ENCODE data around the gene C1QA. TPM values are rescaled to one million over a fixed set of nuclear protein-coding genes. Genes with fewer than 3 reads are reported as not detected.
"Not testable (repeated sequence)": the region's sequence is repeated elsewhere in the genome, so short reads cannot be mapped to it uniquely, and the experiment has no call there.

The C1QA gene
- total and polyA plus RNA-seq, 12 donors = 16.4 to 386 (median 34.6) TPM

DNA sequence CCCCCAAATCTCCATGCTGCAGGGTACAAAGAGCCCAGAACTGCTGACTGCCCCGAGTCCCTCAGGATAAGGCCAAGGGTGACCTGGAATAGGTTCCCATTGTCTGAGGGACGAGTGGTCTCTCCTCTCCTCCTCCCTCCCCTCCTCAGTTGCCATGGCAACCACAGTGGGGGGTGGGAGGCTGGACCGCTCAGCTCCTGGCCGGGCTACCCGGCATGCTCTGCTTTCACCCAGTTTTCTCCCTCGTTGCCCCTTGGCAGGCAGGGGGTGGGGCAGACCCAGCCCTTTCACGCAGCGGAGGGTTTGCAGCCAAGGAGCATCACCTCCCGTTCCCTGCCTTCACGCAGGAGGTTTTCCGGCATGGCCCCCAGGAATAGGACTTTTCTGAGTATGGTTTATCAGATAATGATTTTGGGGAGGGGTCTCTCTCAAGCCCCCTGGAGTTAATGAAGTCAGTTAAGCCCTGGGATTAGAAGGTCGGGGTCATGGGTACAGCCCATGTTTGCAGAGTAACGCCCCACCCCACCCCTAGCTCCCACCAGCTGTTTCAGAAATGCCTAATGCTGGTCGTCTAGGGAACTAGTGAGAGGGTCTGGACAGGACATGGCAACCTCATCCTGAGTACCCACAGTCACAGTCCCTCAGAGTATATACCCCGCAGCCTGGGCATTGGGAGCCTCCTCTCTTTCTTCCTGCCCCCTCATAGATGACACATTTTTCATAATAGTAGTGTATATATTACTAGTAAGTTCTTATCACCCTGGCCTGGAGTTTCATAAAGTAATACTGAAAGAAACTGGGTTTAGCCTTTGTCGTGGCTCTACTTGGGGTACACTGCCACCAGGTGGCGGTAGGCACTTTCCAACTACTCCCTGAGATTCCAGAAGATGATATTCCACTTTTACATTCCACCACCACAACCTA lies 37.3 kb downstream of the C1QA start:
- WGBS, 2 donors = 8 to 13% methylated on average over 17 of the region's 17 CpGs
- intact Hi-C loops (cut with DNase I) = loop anchor here in 6 of 10 donors (1.0 to 10.0 kb wide), 4 partner anchors 251 to 261 kb away; no protein-coding TSS in a partner anchor
- Histone ChIP-seq H3K36me3 (no peaks in the 10 kb centered on the region), H3K4me3 (no peak overlapping the region), H3K27me3 (peaks cover 0 to 82% (median 59%) of the 10 kb centered on the region in 7 donors), H3K27ac (no peak overlapping the region), H3K9me3 (no peaks in the 10 kb centered on the region), H3K4me1 (no peaks in the 10 kb centered on the region)
- DNase-seq = peak; percentile 16 to 45
- ATAC-seq = peak in 2 of 8 donors; percentile 7 to 36
- TF ChIP-seq, protein P1, sequence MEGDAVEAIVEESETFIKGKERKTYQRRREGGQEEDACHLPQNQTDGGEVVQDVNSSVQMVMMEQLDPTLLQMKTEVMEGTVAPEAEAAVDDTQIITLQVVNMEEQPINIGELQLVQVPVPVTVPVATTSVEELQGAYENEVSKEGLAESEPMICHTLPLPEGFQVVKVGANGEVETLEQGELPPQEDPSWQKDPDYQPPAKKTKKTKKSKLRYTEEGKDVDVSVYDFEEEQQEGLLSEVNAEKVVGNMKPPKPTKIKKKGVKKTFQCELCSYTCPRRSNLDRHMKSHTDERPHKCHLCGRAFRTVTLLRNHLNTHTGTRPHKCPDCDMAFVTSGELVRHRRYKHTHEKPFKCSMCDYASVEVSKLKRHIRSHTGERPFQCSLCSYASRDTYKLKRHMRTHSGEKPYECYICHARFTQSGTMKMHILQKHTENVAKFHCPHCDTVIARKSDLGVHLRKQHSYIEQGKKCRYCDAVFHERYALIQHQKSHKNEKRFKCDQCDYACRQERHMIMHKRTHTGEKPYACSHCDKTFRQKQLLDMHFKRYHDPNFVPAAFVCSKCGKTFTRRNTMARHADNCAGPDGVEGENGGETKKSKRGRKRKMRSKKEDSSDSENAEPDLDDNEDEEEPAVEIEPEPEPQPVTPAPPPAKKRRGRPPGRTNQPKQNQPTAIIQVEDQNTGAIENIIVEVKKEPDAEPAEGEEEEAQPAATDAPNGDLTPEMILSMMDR (IDR thresholded peaks at IDR 0.05) = peak; percentile 23 to 73 (median 65)

DNA sequence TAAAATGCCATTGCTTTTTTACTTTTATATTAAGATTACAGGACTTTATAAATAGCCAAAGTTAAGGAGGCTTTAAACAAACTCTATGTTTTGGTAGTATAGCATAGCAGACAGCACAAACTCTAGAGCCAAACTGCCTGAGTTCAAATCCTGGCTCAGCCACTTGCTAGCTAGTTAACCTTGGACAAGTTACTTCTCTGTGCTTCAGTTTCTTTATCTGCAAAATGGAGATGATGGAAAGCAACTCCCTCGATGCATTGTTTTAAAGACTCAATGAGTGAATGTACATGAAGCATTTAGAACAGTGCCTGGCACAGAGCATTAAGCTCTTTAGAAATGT lies 38.0 kb downstream of the C1QA start:
- H3K4me3 ChIP-seq = no peak overlapping the region
- no peak for DNase-seq
- H3K27me3 ChIP-seq = peaks cover 0 to 80% (median 59%) of the 10 kb centered on the region in 7 donors
- no peak for ATAC-seq
- H3K36me3 ChIP-seq = no peaks in the 10 kb centered on the region
- intact Hi-C loops (cut with DNase I) = loop anchor here in 6 of 10 donors (1.0 to 10.0 kb wide), 4 partner anchors 250 to 260 kb away; no protein-coding TSS in a partner anchor
- TF ChIP-seq, protein P1 (IDR thresholded peaks at IDR 0.05) = no peak
- no peaks in the 10 kb centered on the region for H3K4me1 ChIP-seq
- no peaks in the 10 kb centered on the region for H3K9me3 ChIP-seq
- H3K27ac ChIP-seq = no peak overlapping the region
- 20 to 41% methylated on average over 1 of the region's 1 CpG for WGBS, 2 donors

DNA sequence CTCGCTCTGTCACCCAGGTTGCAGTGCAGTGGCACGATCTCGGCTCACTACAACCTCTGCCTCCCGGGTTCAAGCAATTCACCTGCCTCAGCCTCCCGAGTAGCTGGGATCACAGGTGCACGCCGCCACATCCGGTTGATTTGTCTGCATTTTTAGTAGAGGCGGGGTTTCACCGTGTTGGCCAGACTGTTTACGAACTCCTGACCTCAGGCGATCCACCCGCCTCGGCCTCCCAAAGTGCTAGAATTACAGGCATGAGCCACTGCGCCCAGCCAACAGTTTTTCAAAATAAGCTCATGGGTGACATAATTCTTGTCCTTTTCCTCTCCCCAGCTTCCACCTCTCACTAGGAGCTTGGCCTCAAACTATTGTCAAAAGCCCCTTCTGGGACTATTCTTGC lies 39.7 kb downstream of the C1QA start:
- H3K9me3 ChIP-seq, H3K36me3 ChIP-seq, H3K4me1 ChIP-seq, H3K27ac ChIP-seq, ATAC-seq, H3K4me3 ChIP-seq, DNase-seq: not testable (repeated sequence)
- intact Hi-C loops (cut with DNase I) = loop anchor here in 4 of 10 donors (5.0 to 10.0 kb wide), 3 partner anchors 249 to 259 kb away; no protein-coding TSS in a partner anchor
- WGBS, 2 donors = 89 to 93% methylated on average over 15 of the region's 15 CpGs
- peaks cover 0 to 69% (median 45%) of the 10 kb centered on the region in 7 donors for H3K27me3 ChIP-seq

DNA sequence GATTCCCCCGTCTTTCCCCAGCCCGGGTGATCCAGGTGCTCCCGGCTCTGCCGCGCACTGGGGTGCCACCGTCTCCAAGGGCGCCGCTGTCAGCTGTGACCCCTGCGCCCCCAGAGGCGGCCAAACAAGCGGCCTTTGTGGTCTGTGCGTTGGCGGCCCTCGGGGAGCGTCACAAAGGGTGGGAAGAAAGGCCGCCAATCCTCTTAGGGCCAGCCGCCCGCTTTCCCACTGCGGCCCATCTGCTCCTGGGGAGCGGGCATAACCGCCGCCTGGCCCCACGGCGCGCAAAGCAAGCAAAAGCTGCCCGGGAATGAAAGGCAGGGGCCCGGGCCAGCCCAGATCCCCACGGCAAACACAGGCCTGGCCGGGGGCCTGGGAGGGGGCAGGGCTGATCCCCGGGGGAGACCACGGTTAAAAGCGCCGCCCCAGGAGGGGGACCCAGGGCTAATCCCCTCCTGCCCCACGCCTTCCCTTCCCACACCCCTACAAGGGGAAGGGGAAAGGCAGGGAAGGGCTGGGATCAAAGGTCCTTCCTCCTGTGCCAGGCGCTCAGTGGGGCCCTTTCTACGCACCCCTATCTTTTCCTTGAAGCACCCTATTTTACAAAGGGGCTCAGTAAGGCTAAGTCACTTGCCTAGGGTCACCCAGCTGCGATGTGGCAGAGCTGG lies 40.6 kb downstream of the C1QA start:
- DNase-seq (no peak), ATAC-seq (no peak)
- Histone ChIP-seq H3K27ac (no peak overlapping the region), H3K27me3 (peaks cover 0 to 65% (median 36%) of the 10 kb centered on the region in 7 donors), H3K4me3 (no peak overlapping the region), H3K9me3 (no peaks in the 10 kb centered on the region), H3K36me3 (no peaks in the 10 kb centered on the region), H3K4me1 (no peaks in the 10 kb centered on the region)
- WGBS, 2 donors = 66 to 67% methylated on average over 37 of the region's 37 CpGs
- TF ChIP-seq, protein P1 (IDR thresholded peaks at IDR 0.05) = no peak
- intact Hi-C loops (cut with DNase I) = loop anchor here in 4 of 10 donors (5.0 to 10.0 kb wide), 3 partner anchors 248 to 258 kb away; no protein-coding TSS in a partner anchor

Measured in heart right ventricle (tissue), 16 donors.